ENCODE results near the gene HOXC10.

Gene HOXC10

DNA sequence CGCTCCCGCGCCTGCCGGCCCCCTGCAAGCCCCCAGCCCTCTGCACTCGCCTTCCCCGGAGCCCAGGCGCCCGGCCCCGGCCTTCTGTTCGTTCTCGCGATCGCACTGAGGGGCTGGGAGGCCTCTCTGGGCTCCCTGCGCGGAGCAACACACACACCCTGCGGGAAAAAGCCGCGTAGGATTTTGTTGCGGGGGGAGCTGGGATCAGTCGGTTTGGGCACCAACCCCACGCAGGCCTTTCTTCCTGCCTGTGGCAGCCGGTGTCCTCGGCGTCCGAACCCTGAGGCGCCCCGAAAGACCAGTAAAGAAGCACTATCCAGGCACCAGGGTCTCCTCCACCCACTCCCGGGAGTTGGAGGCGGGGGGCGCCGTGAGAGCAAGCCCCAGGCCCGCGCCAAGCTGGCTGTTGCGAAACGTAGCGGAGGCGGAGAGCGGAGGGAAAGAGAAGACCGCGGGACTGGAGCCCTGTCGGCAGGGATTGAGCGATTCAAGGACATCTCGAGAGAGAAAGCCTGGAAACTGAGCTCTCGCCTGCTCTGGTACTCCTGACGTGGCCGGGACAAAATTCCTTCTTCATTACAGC, 46.0 kb downstream of the HOXC10 start:
- DNase-seq: no peak

DNA sequence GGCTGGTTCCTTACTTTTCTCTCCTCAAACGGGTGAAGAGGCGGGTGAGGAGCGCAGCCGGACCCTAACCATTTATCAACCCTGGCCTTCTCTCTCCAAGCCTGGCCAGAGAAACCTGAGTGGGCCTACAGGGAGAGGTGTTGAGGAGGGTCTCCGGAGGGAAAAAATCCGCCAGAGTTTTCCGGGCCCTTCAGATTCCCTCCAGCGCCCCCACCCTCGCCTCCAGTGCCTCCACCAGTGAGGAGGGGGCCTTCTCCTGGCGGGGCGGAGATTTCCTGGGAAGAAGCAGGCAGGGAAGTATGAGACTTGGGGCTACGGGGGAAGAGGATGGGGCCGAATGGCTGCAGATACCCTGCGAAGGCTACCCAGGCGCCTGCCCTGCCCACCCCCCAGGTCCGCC, 46.5 kb downstream of the HOXC10 start:
- no peak for DNase-seq

DNA sequence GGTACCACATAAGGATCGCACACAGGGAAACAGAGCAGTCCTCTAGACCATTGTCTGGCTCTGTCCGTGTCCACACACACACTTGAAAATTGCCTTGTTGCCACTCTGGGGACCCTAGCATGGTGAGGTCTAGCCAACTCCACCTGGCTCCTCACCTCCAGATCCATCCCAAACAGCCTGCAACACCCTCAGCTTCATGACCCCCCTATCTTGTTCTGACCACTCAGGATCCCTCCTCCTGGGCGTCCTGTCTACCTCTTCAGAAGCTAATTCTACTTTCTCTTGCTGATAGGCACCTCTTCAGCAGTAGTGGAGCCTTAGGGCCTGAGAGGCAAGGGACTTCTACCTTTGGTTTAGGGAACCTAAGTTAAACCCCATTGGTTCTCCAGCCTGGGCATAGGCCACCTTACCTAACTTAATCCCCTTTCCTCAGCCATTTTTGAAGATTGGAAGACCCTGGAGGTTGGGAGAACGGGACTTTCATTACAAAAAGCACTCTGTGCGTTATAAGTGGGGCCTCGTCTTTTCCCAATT, 47.2 kb downstream of the HOXC10 start:
- DNase-seq: no peak

DNA sequence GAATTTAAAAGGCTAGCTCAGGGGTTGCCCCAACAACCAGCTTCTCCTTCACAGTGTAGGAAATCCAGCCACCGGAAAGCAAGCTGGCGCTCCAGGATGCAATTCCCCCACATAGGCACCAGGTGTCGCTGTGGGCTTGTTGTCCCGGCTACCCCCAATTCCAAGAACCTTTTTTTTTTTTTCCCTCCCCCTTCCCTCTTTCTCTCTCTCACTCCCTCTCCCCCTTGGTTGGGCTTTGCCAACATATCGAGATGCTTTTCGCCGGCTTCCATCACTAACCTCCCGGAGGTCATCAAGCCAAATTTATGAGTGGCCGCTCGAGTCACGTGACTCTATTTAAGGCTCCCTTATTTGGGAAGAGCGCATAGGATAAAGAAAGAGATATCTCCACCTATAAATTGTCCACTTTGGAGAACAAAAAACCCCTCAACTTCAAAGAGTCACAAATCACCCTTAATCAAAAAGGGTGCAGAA, 47.7 kb downstream of the HOXC10 start, which contains the start of gene HOXC5:
HOXC5 (plus strand) TSS at position 424 of the 474 bp plus-strand sequence. CDS start 73 bp downstream, outside the sequence.
- no peak for DNase-seq

DNA sequence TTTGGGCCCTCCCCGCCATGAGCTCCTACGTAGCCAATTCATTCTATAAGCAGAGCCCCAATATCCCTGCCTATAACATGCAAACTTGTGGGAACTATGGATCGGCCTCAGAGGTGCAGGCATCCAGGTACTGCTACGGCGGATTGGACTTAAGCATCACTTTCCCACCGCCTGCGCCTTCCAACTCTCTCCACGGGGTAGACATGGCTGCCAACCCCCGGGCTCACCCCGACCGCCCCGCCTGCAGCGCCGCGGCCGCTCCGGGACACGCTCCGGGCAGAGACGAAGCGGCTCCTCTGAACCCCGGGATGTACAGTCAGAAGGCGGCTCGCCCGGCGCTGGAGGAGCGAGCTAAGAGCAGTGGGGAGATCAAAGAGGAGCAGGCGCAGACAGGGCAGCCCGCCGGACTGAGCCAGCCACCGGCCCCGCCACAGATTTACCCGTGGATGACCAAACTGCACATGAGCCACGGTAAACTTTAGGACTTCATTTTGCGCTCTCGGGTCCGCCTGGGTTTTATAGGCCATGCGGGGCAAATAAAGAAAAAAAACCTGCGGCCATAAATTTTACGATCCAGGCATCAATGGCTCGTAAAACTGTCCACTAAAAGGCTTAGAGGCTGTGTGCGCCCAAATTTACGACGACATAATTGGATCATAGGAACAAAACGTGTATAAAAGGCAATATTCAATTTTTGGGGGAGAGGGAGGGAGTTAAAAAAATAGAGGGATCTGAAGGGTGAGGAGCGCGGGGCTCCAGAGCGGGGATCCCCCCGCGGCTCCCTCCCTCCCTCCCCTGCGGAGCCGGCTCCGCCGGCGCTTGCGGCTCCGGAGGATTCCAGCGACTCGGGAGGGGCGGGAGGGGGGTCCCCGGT, 48.4 kb downstream of the HOXC10 start:
- DNase-seq: no peak

DNA sequence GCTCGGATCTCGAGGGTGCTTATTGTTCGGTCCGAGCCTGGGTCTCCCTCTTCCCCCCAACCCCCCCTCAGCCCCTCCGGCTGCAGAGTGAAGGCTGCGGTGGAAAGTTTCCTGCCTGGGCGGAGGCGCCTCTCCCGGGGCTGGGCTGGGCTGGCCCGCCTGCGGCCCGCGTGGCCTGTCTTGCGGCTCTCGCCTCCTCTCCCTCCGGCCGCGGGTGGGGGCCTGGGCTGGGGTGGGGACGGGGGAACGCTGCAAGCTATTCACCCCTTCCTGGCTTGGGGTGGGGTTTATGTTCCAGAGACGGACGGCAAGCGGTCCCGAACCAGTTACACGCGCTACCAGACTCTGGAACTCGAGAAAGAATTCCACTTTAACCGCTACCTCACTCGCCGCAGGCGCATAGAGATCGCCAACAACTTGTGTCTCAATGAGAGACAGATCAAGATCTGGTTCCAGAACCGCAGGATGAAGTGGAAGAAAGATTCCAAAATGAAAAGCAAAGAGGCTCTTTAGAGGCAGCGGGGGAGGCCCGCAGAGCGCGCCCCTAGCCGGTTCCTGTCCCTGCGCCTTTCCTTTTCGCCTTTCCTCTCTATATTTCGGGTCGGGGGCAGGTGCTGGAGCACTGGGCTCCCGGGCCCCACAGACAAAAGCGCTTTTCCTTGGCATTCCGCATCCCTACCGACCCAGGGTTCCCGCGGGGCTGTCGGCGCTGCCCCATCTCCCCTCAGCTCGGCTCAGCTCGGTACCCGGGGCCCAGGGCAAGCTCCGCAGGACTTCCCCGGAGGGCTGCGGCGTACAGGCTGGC, 49.2 kb downstream of the HOXC10 start:
- no peak for DNase-seq

DNA sequence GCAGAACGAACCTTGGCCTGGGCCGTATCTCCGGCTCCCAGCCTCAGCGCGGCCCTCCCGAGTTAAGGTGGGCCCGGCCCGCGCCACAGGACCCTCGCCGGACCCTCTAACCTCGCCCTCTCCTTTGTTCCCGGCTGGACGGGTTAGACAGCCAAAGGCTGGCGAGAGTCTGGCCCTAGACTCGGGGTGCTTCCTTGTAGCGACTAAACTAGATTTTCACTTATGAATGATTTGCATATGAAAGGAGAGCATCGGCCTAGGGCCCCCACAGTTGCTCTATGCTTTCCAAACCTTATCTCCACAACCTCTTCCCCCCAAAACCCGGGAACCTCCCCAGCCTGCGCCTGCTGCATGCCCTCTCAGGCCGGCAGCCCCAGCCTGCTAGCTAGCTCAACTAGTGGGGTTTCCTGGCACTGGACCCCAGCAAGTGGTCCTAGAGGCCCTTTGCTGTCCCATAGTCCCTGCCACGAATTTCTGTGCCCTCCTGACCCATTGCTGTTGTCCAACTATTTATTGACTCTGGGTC, 49.9 kb downstream of the HOXC10 start:
- DNase-seq: no peak

DNA sequence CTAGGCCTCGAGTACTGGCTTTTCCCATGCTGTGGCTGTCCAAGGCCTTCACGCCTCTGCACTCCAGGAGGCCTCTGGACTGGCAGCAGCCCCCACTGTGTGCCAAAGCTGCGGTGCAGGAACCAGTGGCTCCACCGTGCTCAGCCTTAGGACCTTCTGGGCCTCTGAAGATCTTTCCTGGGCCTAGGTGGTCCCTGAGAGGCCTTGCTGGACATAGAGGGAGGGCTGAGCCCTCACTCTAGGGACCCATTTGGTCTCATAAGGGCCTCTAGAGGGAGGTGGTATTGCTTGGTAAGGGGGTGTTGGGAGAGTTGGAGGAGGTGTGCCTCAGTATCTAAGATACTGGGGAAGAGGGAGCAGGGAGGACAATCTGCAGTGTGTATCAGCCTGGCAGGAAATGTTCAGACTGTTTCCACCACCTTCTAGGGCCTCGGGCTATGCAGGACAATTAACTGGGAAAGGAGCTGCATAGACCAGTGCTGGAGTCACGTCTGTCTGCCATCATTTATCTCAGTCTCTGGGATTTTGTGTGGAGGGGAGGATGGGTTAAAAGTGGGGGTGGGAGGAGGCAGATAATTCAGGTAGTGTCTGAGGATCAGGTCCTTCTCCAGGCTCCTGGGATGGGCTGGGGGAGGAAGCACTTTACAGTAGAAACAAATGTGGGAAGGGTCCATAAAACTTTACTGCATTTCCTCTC, 50.8 kb downstream of the HOXC10 start:
- DNase-seq: no peak

DNA sequence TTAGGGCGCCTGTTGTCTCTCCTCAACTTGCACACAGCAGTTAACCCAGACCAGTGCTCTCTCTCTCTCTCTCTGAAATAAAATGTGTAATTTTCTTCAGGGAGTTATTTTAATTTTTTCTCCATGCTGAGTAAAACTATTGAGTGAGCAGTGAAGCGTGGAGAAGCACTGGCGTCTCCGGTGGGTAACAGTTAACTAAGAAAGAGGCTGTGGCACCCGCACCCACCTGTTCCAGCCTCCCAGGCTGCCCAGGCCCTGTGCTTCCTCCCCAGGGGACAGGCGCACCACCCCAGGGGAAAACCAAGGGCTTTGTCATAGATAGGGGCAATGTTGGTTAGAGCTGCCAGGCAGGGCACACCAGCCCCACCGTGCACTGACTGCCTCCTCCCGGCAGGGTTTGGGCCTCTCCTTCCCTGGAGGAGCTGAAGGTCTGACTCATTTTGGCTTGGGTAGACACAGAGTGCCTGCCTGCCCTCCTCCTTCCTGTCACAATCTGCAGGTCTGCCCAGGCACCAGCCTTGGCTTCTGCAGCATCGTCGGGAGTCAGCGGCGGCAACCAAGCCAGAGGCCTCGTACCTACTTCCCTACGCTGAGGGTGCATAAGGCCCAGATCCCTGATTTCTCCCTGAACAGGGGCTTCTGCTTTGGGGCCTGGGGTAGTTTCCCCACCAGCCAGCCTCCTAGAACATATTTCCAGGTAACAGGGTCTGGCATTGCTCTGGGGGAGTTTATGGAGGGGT, 51.8 kb downstream of the HOXC10 start:
- no peak for DNase-seq

DNA sequence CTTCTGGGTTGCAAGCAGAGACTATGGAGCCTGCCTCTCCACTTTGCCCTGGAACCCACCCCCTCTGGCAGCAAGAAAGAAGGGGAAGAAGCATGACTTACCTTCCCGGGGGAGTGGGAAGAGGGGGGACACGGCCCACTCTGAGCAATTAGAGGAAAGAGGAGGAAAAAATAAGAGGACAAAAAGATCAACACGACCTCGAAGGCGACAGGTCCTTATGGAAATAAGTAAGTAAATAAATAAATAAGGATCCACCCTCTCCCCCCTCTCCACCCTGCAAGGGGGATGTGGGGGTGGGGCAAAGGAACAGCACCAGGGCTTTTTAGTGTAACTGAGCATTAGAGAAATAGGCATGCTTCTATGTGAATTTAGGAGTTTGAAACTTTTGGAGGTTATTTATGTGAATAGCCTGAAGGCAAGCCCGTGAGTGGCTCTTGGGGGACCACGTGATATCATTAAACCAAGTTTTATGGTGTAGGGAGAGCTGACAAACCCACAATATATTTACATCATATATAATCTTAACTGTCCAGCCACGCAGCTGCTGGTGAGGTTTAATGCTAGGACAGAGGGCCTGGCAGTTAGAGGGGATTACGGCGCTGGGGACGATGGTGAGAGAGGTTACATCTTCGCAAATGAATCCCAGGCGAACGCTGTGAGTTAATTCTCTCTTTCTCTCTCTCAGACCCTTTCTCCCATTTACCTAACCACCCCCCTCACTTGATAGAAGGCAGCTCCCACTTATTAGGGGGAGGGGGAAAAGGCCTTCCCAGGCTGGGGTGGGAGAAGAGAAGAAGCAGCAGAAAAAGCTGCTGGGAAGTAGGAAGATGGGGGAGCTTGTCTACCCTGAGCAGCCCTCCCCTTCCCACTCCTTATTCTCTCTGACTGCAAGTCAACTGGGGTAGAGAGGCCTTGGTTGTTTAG, 52.7 kb downstream of the HOXC10 start:
- no peak for DNase-seq

DNA sequence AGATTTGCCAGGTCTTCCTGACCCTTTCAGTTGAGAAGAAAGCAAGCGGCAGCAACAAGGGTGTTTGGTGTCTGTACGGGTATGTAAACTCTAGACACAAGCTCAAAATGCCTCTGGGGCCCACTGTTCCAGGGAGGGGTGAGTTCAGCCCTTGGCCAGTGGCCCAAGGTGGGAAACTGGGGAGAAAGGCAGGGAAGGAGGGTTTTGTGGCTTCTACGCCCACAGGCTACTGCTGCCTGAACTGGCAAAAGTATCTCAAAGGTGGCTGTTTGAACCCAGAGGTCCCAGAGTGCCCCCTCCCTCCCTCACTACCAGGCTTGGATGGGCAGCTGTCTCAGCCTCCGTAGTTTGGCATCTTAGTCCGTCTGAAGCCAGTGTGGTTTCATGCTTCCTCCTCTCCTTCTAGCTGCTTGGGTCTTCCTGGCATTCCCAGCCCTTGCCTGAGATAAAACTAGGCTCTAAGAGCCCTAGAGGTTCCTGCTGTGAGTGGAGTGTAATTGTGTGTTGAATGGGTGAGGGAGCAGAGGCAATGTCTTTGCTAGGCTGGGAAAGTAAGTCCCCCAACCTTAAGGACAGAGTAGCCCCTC, 53.4 kb downstream of the HOXC10 start:
- no peak for DNase-seq

DNA sequence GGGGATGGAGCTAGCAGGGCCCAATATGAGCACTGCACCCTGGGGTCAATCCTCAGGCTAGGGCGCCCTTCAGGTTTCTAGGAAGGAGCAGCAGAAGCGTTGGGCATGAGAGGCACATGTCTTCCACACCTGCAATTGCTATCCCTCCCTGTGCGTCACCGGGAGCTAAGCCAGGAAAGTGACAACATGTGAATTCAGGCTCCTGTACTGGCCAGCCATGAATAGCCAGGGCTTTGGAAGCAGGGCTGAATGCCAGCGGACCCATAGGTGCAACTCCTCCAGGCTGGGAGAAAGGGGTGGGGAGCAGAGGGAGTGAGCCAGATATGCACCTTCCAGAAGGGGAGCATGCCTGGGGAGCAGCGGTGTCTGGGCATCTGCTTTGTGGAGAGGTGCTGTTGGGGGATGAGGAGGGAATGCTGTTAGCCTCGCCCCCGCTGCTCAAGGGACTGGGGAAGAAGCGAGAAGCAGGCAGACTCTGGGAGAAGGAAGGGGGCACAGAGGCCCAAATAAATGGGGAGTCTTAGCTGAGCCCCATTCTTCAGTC, 54.0 kb downstream of the HOXC10 start:
- no peak for DNase-seq

DNA sequence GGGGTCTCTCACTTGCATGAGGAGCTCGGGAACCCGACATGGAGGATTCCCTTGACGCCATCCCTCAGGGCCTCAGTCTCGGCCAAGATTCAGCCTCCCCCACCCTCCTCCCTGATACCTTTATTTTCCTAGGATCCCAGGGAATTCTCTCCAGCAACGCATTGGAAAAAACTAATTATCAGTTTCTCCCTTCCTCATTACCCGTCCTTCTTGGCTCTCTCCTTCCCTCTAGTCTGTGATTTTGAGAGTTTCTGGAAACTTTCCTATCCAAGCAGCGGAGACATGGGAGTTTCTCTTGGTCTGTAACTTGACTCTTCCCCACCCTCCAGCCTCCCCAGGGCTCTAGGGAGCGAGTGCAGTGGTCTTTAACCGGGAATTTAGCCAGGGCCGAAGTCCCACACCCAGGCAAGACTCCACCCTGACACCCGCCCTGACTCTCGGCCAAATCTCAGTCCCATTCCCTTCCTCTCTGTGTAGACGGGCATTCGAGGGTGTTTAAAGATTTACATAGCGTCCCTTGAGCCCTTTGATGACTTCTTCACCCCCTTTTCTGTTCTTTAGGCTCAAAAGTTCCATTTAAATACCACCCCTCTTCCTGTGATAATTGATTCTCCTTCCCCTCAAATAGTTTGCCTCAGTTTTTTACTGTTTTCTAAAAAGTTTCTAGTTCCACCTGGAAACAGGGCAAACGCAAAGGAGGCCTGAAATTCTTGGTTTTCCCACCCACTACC, 54.6 kb downstream of the HOXC10 start:
- no peak for DNase-seq

Data from NK-92 treated with Interleukin-12 subunit alpha and Interleukin-12 subunit beta, amount 100 ng/mL, for 24 hours (cell line).